HepG2 (cell line): ENCODE results near the gene ZNF568. TPM values are rescaled to one million over a fixed set of nuclear protein-coding genes. Genes with fewer than 3 reads are reported as not detected.

ENCODE experiments used
- CERS6 ChIP-seq: sonication (generic); formaldehyde crosslinking; IDR thresholded peaks from 2 replicates; pipeline ENCODE4 v1.5.0; 2020; ENCODE audit warnings: missing genetic modification reagents
- CHD2 ChIP-seq: IDR thresholded peaks from 2 replicates; pipeline ENCODE4 v1.6.1; 2011; ENCODE audit warnings: low read depth, low read length, improper control_type of control experiment
- HNF4A ChIP-seq: sonication (generic); formaldehyde crosslinking; IDR thresholded peaks from 2 replicates; pipeline ENCODE4 v1.4.0; 2020; ENCODE audit warnings: missing genetic modification reagents
- HOXA5 ChIP-seq: sonication (generic); formaldehyde crosslinking; IDR thresholded peaks from 2 replicates; pipeline ENCODE4 v1.4.0; 2020; ENCODE audit warnings: missing genetic modification reagents
- MIER2 ChIP-seq: IDR thresholded peaks from 2 replicates; pipeline ENCODE4 v1.6.1; 2016; ENCODE audit warnings: missing biosample characterization, missing genetic modification reagents
- MXD3 ChIP-seq: IDR thresholded peaks from 2 replicates; pipeline ENCODE4 v1.6.1; 2016; ENCODE audit warnings: mild to moderate bottlenecking, missing biosample characterization, missing genetic modification reagents
- PCBP2 ChIP-seq: fragments of 200-400 bp; formaldehyde crosslinking; optimal IDR thresholded peaks from 2 replicates; pipeline ENCODE3; 2018; ENCODE audit warnings: low read length, low read depth; ENCODE audit not compliant: poor library complexity, severe bottlenecking
- RFX5 ChIP-seq: IDR thresholded peaks from 2 replicates; pipeline ENCODE4 v1.6.1; 2011; ENCODE audit warnings: low read depth, low read length, improper control_type of control experiment
- XRCC5 ChIP-seq: fragments of 200-400 bp; formaldehyde crosslinking; optimal IDR thresholded peaks from 2 replicates; pipeline ENCODE3; 2017; ENCODE audit warnings: mild to moderate bottlenecking, low read length
- ZBTB26 ChIP-seq: IDR thresholded peaks from 2 replicates; pipeline ENCODE4 v1.6.1; 2016; ENCODE audit warnings: missing compliant biosample characterization, missing genetic modification reagents, borderline replicate concordance
- ZBTB3 ChIP-seq: sonication (generic); formaldehyde crosslinking; IDR thresholded peaks from 2 replicates; pipeline ENCODE4 v1.4.0; 2020; ENCODE audit warnings: low read depth, mild to moderate bottlenecking, moderate library complexity, missing genetic modification reagents, borderline replicate concordance
- ZBTB8A ChIP-seq: sonication (generic); formaldehyde crosslinking; IDR thresholded peaks from 2 replicates; pipeline ENCODE4 v1.4.0; 2020; ENCODE audit warnings: mild to moderate bottlenecking, low read depth, missing genetic modification reagents, borderline replicate concordance
- ZC3H13 ChIP-seq: sonication (generic); formaldehyde crosslinking; IDR thresholded peaks from 2 replicates; pipeline ENCODE4 v1.8.1; 2023; ENCODE audit warnings: mild to moderate bottlenecking, missing genetic modification reagents, moderate library complexity
- ZNF530 ChIP-seq: sonication (generic); formaldehyde crosslinking; IDR thresholded peaks from 2 replicates; pipeline ENCODE4 v1.5.0; 2020; ENCODE audit warnings: low read depth, mild to moderate bottlenecking, missing genetic modification reagents
- polyA plus RNA-seq, 8 experiments: library from polyadenylated mRNA; depleted of rRNA in 3 of 8; stranded (reverse) in 7 of 8; unstranded in 1 of 8; fragments of >200 nt; fragmentation: Illumina TruSeq in 4 of 8; extraction: Trizol in 4 of 8; gene quantifications; 2 replicates each; pipeline versions ENCODE4 v1.2.1 to v1.2.3, GENCODE V29; 2011 to 2016; ENCODE audit warnings: low read depth in 4 of 8, missing spikeins in 1 of 8, mixed read lengths in 1 of 8; ENCODE audit not compliant: insufficient read depth in 1 of 8
- total RNA-seq, 5 experiments: library from RNA; depleted of rRNA; stranded (reverse); fragments of >200 nt; fragmentation: Illumina TruSeq; extraction: Trizol; gene quantifications; 2 replicates each; pipeline ENCODE4 v1.2.3, GENCODE V29; 2016; ENCODE audit warnings: low read depth in 1 of 5

Gene ZNF568
- total and polyA plus RNA-seq, 2 of the 13 experiments (the other 11 are each of a cell fraction or from before 2014, with no cell fraction given): 0.15 to 1.00 TPM

- TF ChIP-seq ZNF530 (CRISPR knock-in tag): no peak
- no peak for TF ChIP-seq PCBP2
- TF ChIP-seq CERS6: no peak
- TF ChIP-seq XRCC5: no peak
- no peak for TF ChIP-seq ZC3H13 (CRISPR knock-in tag)
- TF ChIP-seq CHD2: no peak
- no peak for TF ChIP-seq MXD3 (CRISPR knock-in tag)
- no peak for TF ChIP-seq RFX5
- no peak for TF ChIP-seq HOXA5 (CRISPR knock-in tag)
- TF ChIP-seq HNF4A (CRISPR knock-in tag): no peak
- no peak for TF ChIP-seq MIER2 (CRISPR knock-in tag)
- TF ChIP-seq ZBTB3: no peak
- no peak for TF ChIP-seq ZBTB26
- TF ChIP-seq ZBTB8A: no peak
Observed at GRCh38 chr19:36987091-36987490, 71.0 kb downstream of the ZNF568 start (continued).
